Memory B cell (primary cell): ENCODE measurements around the gene AP3B1.
"Not testable (repeated sequence)": the region's sequence is repeated elsewhere in the genome, so short reads cannot be mapped to it uniquely, and the experiment has no call there.

ENCODE experiments used
- ATAC-seq: fragments of 150-1000 bp; cut with Tn5 transposase; 2 replicates; pipeline ENCODE4 v1.10.0; 2021; ENCODE audit warnings: low read depth, mild to moderate bottlenecking, moderate library complexity
- DNase-seq, 2 donors: peaks; one replicate each; pipeline ENCODE4 v3.0.0; 2022; ENCODE audit warnings: low spot score in 2 of 2
- H3K27ac Mint-ChIP-seq: one replicate; pipeline ENCODE4 v1.8.0; 2022; ENCODE audit warnings: mild to moderate bottlenecking, moderate library complexity, mixed read lengths
- H3K27me3 Mint-ChIP-seq: one replicate; pipeline ENCODE4 v1.8.0; 2022; ENCODE audit warnings: mixed read lengths
- H3K36me3 Mint-ChIP-seq: one replicate; pipeline ENCODE4 v1.8.0; 2022; ENCODE audit warnings: mild to moderate bottlenecking, mixed read lengths
- H3K4me1 Mint-ChIP-seq: one replicate; pipeline ENCODE4 v1.8.0; 2022; ENCODE audit warnings: mixed read lengths
- H3K4me3 Mint-ChIP-seq: one replicate; pipeline ENCODE4 v1.8.0; 2022; ENCODE audit warnings: mild to moderate bottlenecking, moderate library complexity, mixed read lengths
- H3K9me3 Mint-ChIP-seq: one replicate; pipeline ENCODE4 v1.8.0; 2022; ENCODE audit warnings: mixed read lengths

AP3B1 gene

DNA sequence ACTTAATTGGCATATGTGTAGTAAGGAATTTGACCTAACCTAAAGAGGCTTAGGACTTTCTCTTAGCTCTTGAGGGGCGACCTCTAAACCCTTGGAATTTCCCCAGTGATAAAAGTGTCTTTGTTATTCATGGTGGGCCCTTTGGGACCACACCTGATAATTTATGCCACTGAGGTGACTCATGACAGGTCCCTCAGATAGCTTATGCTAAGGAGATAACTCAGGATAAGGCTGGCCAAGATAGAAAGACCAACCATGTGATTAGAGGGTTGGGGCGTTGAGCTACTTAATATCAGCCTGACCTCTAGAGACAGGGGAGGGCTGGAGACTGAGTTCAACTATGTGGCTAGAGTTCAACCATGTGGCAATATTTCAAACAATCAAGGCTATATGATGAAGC lies 218.1 kb downstream of the AP3B1 start:
- Mint-ChIP-seq H3K4me3 (no peak overlapping the region), H3K36me3 (peaks cover 22% of the 10 kb centered on the region), H3K27ac (no peak overlapping the region), H3K4me1 (no peaks in the 10 kb centered on the region), H3K27me3 (no peaks in the 10 kb centered on the region), H3K9me3 (peaks cover 2% of the 10 kb centered on the region)
- ATAC-seq (no peak), DNase-seq (no peak)

DNA sequence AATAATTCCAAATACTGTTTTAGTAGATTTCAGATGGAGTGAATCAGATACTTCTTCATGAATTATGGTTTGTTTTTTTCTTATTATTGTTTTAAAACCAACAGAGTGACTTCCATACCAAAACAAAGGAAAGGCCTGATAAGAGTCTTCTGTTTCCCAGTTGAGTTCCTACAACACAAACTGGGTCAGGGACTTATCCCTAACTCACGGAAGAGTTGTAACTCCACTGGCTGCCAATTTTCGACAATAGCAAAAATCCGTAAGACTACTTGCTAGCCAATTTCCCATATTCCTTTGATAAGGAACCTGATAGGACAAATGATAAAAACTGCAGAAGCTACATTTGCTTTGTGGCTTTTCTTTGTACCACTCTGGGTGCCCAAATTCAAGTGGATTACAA lies 219.2 kb downstream of the AP3B1 start:
- Mint-ChIP-seq H3K4me3 (no peak overlapping the region), H3K4me1 (no peaks in the 10 kb centered on the region), H3K36me3 (peaks cover 22% of the 10 kb centered on the region), H3K27me3 (no peaks in the 10 kb centered on the region), H3K9me3 (peaks cover 5% of the 10 kb centered on the region), H3K27ac (no peak overlapping the region)
- DNase-seq (no peak), ATAC-seq (no peak)

GRCh38 chr5:78070691-78071090 lies 223.8 kb downstream of the AP3B1 start:
- not testable (repeated sequence) for H3K4me1 Mint-ChIP-seq, ATAC-seq, H3K27ac Mint-ChIP-seq, H3K27me3 Mint-ChIP-seq, DNase-seq, H3K4me3 Mint-ChIP-seq
- Mint-ChIP-seq H3K36me3 (peaks cover 39% of the 10 kb centered on the region), H3K9me3 (peaks cover 18% of the 10 kb centered on the region)

- not testable (repeated sequence) for H3K4me3 Mint-ChIP-seq, DNase-seq, H3K27ac Mint-ChIP-seq, H3K4me1 Mint-ChIP-seq, H3K27me3 Mint-ChIP-seq, ATAC-seq
- Mint-ChIP-seq H3K9me3 (peaks cover 18% of the 10 kb centered on the region), H3K36me3 (peaks cover 36% of the 10 kb centered on the region)
Observed at GRCh38 chr5:78067581-78067980, 226.9 kb downstream of the AP3B1 start.

GRCh38 chr5:78066722-78067121 lies 227.8 kb downstream of the AP3B1 start:
- ATAC-seq, DNase-seq, H3K4me3 Mint-ChIP-seq, H3K27me3 Mint-ChIP-seq, H3K4me1 Mint-ChIP-seq, H3K27ac Mint-ChIP-seq: not testable (repeated sequence)
- peaks cover 17% of the 10 kb centered on the region for H3K9me3 Mint-ChIP-seq
- peaks cover 34% of the 10 kb centered on the region for H3K36me3 Mint-ChIP-seq

- no peaks in the 10 kb centered on the region for H3K27me3 Mint-ChIP-seq
- no peak overlapping the region for H3K27ac Mint-ChIP-seq
- no peak for ATAC-seq
- peaks cover 31% of the 10 kb centered on the region for H3K36me3 Mint-ChIP-seq
- peaks cover 13% of the 10 kb centered on the region for H3K9me3 Mint-ChIP-seq
- peaks cover 5% of the 10 kb centered on the region for H3K4me1 Mint-ChIP-seq
- no peak for DNase-seq
- H3K4me3 Mint-ChIP-seq = no peak overlapping the region
Observed at GRCh38 chr5:78065663-78066062, 228.8 kb downstream of the AP3B1 start.

GRCh38 chr5:78064941-78065472 lies 229.5 kb downstream of the AP3B1 start:
- DNase-seq (no peak), ATAC-seq (no peak)
- no peak overlapping the region for H3K4me3 Mint-ChIP-seq
- no peaks in the 10 kb centered on the region for H3K27me3 Mint-ChIP-seq
- no peak overlapping the region for H3K27ac Mint-ChIP-seq
- peaks cover 5% of the 10 kb centered on the region for H3K4me1 Mint-ChIP-seq
- H3K9me3 Mint-ChIP-seq = peaks cover 13% of the 10 kb centered on the region
- peaks cover 31% of the 10 kb centered on the region for H3K36me3 Mint-ChIP-seq

DNA sequence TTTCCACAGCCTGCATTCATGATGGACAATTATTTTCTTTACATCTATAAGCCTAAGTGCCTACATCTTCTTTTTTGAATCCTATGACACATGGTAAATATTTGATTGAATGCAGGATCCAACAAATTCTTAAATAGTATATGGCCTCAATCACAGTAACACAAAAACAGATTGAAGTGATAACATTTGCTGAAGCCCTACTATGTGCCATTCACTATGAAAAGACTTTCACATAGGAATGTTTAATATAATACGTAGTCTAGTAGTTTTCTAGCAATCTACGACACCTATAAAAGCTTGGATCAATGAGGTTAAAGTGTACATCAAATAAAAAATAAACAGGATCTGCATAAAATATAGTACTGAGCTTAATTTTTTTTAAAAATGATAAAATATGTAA lies 231.0 kb downstream of the AP3B1 start:
- Mint-ChIP-seq H3K27me3 (no peaks in the 10 kb centered on the region), H3K4me1 (peaks cover 2% of the 10 kb centered on the region), H3K27ac (no peak overlapping the region), H3K4me3 (no peak overlapping the region), H3K9me3 (peaks cover 8% of the 10 kb centered on the region), H3K36me3 (peaks cover 22% of the 10 kb centered on the region)
- no peak for DNase-seq
- ATAC-seq = no peak

DNA sequence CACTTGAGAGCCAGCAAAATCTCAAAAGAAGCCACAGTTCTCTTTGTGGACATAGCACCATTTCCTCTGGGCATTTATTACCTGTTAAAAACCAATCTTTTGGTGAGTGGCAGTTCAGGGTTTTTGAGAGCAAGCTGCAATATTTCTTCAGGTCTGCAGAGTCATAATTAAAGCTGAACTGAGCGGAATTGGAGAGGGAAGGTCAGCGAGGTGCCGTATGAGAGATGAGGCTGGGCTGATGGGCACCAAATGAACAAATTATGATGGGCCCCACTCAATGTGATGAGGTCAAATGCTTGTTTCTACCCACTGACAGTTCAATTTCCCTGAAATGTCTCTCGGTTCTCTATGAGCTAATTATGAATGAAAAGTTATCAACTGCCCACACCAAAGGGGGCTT lies 231.9 kb downstream of the AP3B1 start:
- no peak for DNase-seq
- peaks cover 2% of the 10 kb centered on the region for H3K4me1 Mint-ChIP-seq
- no peak overlapping the region for H3K27ac Mint-ChIP-seq
- no peak overlapping the region for H3K4me3 Mint-ChIP-seq
- H3K27me3 Mint-ChIP-seq = no peaks in the 10 kb centered on the region
- H3K9me3 Mint-ChIP-seq = peaks cover 5% of the 10 kb centered on the region
- no peak for ATAC-seq
- peaks cover 15% of the 10 kb centered on the region for H3K36me3 Mint-ChIP-seq

DNA sequence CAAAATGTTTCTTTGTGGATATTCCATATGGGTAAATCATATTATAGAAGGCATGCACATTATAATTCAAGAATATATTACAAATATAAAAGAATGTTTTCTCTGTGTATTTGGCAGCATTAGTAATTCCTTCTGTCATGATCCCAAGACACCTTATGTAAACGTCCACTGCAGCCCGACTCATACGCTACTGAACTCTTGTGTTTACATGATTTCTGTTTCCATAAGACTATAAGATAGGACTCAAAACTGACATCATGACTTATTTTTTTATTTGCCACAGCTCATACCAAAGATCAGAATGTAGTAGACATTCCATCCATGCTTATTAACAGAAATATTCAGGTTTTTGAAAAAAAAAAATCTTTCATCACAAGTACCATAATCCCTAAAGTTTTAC lies 234.1 kb downstream of the AP3B1 start:
- DNase-seq (no peak), ATAC-seq (no peak)
- Mint-ChIP-seq H3K4me1 (peaks cover 2% of the 10 kb centered on the region), H3K9me3 (no peaks in the 10 kb centered on the region), H3K4me3 (no peak overlapping the region), H3K27me3 (no peaks in the 10 kb centered on the region), H3K27ac (no peak overlapping the region), H3K36me3 (peaks cover 4% of the 10 kb centered on the region)

DNA sequence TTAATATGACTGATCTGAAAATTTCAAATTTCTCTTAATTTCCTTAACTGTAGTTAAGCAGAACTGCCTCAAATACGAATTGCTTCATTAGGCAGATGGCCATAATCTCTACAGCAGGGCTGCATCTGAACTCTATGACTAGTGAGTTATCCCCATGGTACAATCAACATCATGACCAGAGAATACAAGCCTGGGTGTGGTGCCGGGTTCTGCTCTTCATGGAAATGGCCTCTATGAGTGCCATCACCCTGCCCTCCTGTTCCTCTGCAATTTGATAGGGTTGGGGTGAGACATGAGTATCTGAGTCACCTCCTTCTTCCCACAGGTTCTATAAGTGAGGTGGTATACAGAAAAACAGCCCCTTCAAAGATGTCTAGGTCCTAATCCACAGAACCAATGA lies 235.9 kb downstream of the AP3B1 start:
- H3K27me3 Mint-ChIP-seq = no peaks in the 10 kb centered on the region

GRCh38 chr5:78056901-78057514 lies 237.5 kb downstream of the AP3B1 start:
- no peak for DNase-seq
- Mint-ChIP-seq H3K36me3 (peaks cover 9% of the 10 kb centered on the region), H3K9me3 (no peaks in the 10 kb centered on the region), H3K27ac (no peak overlapping the region), H3K27me3 (no peaks in the 10 kb centered on the region), H3K4me1 (peaks cover 2% of the 10 kb centered on the region), H3K4me3 (no peak overlapping the region)
- ATAC-seq = no peak

More for the DNA sequence above, 235.9 kb downstream of the AP3B1 start:
- Mint-ChIP-seq H3K36me3 (peaks cover 7% of the 10 kb centered on the region), H3K4me1 (peaks cover 2% of the 10 kb centered on the region), H3K27ac (no peak overlapping the region), H3K9me3 (no peaks in the 10 kb centered on the region), H3K4me3 (no peak overlapping the region)
- DNase-seq = no peak
- no peak for ATAC-seq

- no peaks in the 10 kb centered on the region for H3K9me3 Mint-ChIP-seq
- no peak for DNase-seq
- no peaks in the 10 kb centered on the region for H3K27me3 Mint-ChIP-seq
- no peak overlapping the region for H3K4me3 Mint-ChIP-seq
- no peak overlapping the region for H3K27ac Mint-ChIP-seq
- H3K4me1 Mint-ChIP-seq = peaks cover 2% of the 10 kb centered on the region
- no peak for ATAC-seq
- H3K36me3 Mint-ChIP-seq = peaks cover 9% of the 10 kb centered on the region
Observed at GRCh38 chr5:78056053-78056452, 238.4 kb downstream of the AP3B1 start.

DNA sequence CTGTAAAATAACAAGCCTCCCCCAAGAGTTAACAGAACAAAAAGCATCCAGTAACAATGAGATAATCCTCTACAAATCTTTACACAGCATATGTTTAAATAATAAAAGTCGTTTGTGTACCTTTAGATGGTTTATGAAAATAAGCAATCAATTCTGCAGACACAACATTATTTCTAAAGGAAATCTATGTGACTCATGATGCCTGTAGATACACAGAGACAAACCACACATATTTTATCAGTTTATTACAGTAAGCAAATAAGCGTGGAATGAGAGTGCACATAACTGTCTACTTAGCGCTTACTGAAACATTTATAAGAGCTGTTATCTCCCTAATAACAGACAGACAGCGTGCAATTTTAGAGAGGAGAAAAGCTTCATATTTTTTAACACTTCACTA lies 243.6 kb downstream of the AP3B1 start:
- H3K36me3 Mint-ChIP-seq = peaks cover 18% of the 10 kb centered on the region
- DNase-seq (no peak), ATAC-seq (no peak)
- H3K27ac Mint-ChIP-seq = no peak overlapping the region
- no peak overlapping the region for H3K4me3 Mint-ChIP-seq
- no peaks in the 10 kb centered on the region for H3K27me3 Mint-ChIP-seq
- no peaks in the 10 kb centered on the region for H3K9me3 Mint-ChIP-seq
- peaks cover 2% of the 10 kb centered on the region for H3K4me1 Mint-ChIP-seq

DNA sequence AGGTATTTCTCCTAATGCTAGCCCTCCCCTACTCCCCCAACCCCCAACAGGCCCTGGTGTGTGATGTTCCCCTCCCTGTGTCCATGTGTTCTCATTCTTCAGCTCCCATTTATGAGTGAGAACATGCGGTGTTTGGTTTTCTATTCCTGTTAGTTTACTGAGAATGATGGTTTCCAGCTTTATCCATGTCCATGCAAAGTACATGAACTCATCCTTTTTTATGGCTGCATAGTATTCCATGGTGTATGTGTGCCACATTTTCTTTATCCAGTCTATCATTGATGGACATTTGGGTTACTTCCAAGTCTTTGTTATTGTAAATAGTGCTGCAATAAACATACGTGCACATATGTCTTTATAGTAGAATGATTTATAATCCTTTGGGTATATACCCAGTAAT lies 247.7 kb downstream of the AP3B1 start:
- peaks cover 23% of the 10 kb centered on the region for H3K36me3 Mint-ChIP-seq
- H3K9me3 Mint-ChIP-seq, H3K27ac Mint-ChIP-seq, H3K27me3 Mint-ChIP-seq, ATAC-seq, H3K4me1 Mint-ChIP-seq, H3K4me3 Mint-ChIP-seq, DNase-seq: not testable (repeated sequence)
